Stomach smooth muscle (tissue), 2 donors: ENCODE data around the gene PPTC7.
A peak's percentile ranks its signal among the peaks of the same experiment; 100 is the strongest.
"Not testable (repeated sequence)": the region's sequence is repeated elsewhere in the genome, so short reads cannot be mapped to it uniquely, and the experiment has no call there.

Experiments
- H3K27ac ChIP-seq: one replicate; pipeline ENCODE4 v1.7.0; 2013; ENCODE audit warnings: mild to moderate bottlenecking, low read length, inconsistent platforms
- H3K27me3 ChIP-seq, 2 donors: one replicate each; pipeline ENCODE4 v1.7.0; 2013; ENCODE audit warnings: low read length in 2 of 2; ENCODE audit not compliant: insufficient read depth in 2 of 2, control insufficient read depth in 1 of 2
- H3K36me3 ChIP-seq, 2 donors: one replicate each; pipeline ENCODE4 v1.7.0; 2013; ENCODE audit warnings: low read length in 2 of 2; ENCODE audit not compliant: control insufficient read depth in 2 of 2, insufficient read depth in 2 of 2
- H3K4me1 ChIP-seq: one replicate; pipeline ENCODE4 v1.7.0; 2013; ENCODE audit warnings: low read length; ENCODE audit not compliant: control insufficient read depth, insufficient read depth
- H3K4me3 ChIP-seq, 2 donors: one replicate each; pipeline ENCODE4 v1.7.0; 2013; ENCODE audit warnings: low read length in 2 of 2
- H3K9ac ChIP-seq, 2 donors: one replicate each; pipeline ENCODE4 v1.7.0; 2013; ENCODE audit warnings: low read length in 2 of 2, mild to moderate bottlenecking in 1 of 2
- H3K9me3 ChIP-seq, 2 donors: one replicate each; pipeline ENCODE4 v1.7.0; 2013; ENCODE audit warnings: low read length in 2 of 2; ENCODE audit not compliant: control insufficient read depth in 2 of 2
- donor health status: healthy.
- donor health status: Pancreatic carcinoma.

The PPTC7 gene

DNA sequence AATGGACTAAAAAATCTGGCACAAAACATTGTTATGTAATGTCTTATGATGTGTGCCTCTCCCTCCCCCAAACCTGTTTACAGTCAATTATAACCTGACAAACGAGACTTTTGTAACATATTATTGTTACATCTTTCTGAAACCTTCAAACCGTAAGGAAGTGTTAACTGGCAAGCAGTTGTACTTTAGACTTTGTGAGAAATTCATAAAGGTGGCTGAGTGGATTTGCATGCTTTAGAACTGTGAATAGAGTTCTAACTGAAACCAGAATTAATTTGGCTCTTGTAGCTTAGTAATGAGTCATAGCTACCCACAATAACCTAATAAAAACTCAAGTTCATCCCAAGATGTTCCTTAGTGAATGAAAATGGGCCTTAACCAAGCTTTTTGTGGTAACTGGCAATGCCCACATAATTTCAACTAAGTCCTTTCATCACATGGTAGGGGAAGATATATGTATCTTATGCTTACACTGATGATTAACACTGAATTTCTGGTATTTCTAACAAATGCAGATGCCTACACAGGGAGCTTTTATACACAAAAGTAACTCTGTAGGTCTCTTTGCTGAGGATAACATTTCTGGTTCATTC lies 51.3 kb downstream of the PPTC7 start:
- peaks cover 36% of the 10 kb centered on the region for H3K4me1 ChIP-seq
- H3K9me3 ChIP-seq, result no peaks in the 10 kb centered on the region
- no peaks in the 10 kb centered on the region for H3K27me3 ChIP-seq
- peaks cover 0 to 4% of the 10 kb centered on the region in 2 donors for H3K36me3 ChIP-seq
- no peak overlapping the region for H3K9ac ChIP-seq
- H3K4me3 ChIP-seq, result no peak overlapping the region
- H3K27ac ChIP-seq, result peak overlapping the region; percentile 55

- Histone ChIP-seq H3K4me1 (peaks cover 35% of the 10 kb centered on the region), H3K9ac (no peak overlapping the region), H3K36me3 (no peaks in the 10 kb centered on the region), H3K4me3 (no peak overlapping the region), H3K27ac (peak overlapping the region; percentile 13), H3K9me3 (no peaks in the 10 kb centered on the region), H3K27me3 (no peaks in the 10 kb centered on the region)
Observed at GRCh38 chr12:110530511-110530910, 52.6 kb downstream of the PPTC7 start.

GRCh38 chr12:110528277-110528839 lies 54.8 kb downstream of the PPTC7 start:
- H3K27me3 ChIP-seq, result no peaks in the 10 kb centered on the region
- H3K36me3 ChIP-seq, result no peaks in the 10 kb centered on the region
- no peak overlapping the region for H3K9ac ChIP-seq
- no peak overlapping the region for H3K4me3 ChIP-seq
- no peak overlapping the region for H3K27ac ChIP-seq
- H3K4me1 ChIP-seq, result peaks cover 26% of the 10 kb centered on the region
- no peaks in the 10 kb centered on the region for H3K9me3 ChIP-seq

- H3K27me3 ChIP-seq, H3K27ac ChIP-seq: not testable (repeated sequence)
Observed at GRCh38 chr12:110520876-110521712, 62.0 kb downstream of the PPTC7 start.

GRCh38 chr12:110518014-110518413 lies 65.1 kb downstream of the PPTC7 start:
- H3K9me3 ChIP-seq, H3K4me1 ChIP-seq, H3K27ac ChIP-seq, H3K36me3 ChIP-seq, H3K9ac ChIP-seq, H3K27me3 ChIP-seq, H3K4me3 ChIP-seq: not testable (repeated sequence)

More at GRCh38 chr12:110520876-110521712, 62.0 kb downstream of the PPTC7 start:
- H3K9me3 ChIP-seq, H3K9ac ChIP-seq, H3K36me3 ChIP-seq, H3K4me1 ChIP-seq, H3K4me3 ChIP-seq: not testable (repeated sequence)

- no peak overlapping the region for H3K9ac ChIP-seq
- H3K4me1 ChIP-seq, result no peaks in the 10 kb centered on the region
Observed at GRCh38 chr12:110516995-110517394, 66.1 kb downstream of the PPTC7 start.

DNA sequence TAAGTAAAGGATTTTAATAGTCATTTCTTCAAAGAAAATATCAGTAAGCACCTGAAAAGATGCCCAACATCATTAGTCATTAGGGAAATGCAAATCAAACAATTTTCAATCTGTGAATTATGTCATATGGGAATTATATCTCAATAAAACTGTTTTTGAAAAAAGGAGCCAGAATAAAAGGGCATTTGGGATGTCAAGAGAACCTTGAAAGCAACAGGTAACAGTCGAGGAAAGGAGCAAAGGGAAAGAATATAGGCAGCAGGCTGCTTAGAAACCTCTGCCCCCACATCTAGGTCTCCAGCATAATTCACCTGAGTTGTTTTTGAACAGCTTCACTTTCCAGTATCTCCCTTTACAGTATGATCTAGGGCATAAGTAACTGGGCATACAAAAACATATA lies 68.8 kb downstream of the PPTC7 start:
- no peaks in the 10 kb centered on the region for H3K27me3 ChIP-seq
- no peaks in the 10 kb centered on the region for H3K36me3 ChIP-seq
- H3K9me3 ChIP-seq, result no peaks in the 10 kb centered on the region
- no peak overlapping the region for H3K27ac ChIP-seq
- H3K4me1 ChIP-seq, result no peaks in the 10 kb centered on the region
- no peak overlapping the region for H3K4me3 ChIP-seq
- H3K9ac ChIP-seq, result no peak overlapping the region

More at GRCh38 chr12:110516995-110517394, 66.1 kb downstream of the PPTC7 start:
- Histone ChIP-seq H3K36me3 (no peaks in the 10 kb centered on the region), H3K9me3 (no peaks in the 10 kb centered on the region), H3K27me3 (no peaks in the 10 kb centered on the region), H3K4me3 (no peak overlapping the region), H3K27ac (no peak overlapping the region)

DNA sequence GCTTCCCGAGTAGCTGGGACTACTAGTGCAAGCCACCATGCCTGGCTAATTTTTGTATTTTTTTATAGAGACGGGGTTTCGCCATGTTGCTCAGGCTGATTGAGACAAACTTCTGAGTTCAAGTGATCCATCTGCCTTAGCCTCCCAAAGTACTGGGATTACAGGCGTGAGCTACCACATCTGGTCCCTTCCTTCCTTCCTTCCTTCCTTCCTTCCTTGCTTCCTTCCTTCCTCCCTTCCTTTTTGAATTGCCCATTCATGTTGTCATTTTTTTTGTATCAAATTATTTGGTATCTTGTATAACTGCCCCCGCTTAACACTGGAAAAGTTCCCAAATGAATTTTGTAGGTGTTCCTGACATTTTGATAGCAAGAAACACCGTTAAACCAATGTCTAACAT lies 69.3 kb downstream of the PPTC7 start:
- no peaks in the 10 kb centered on the region for H3K36me3 ChIP-seq
- H3K27me3 ChIP-seq, result no peaks in the 10 kb centered on the region
- no peak overlapping the region for H3K4me3 ChIP-seq
- no peak overlapping the region for H3K27ac ChIP-seq
- H3K9me3 ChIP-seq, result no peaks in the 10 kb centered on the region
- H3K4me1 ChIP-seq, result no peaks in the 10 kb centered on the region
- no peak overlapping the region for H3K9ac ChIP-seq

- H3K9me3 ChIP-seq, result no peaks in the 10 kb centered on the region
- H3K9ac ChIP-seq, result no peak overlapping the region
- no peaks in the 10 kb centered on the region for H3K36me3 ChIP-seq
- no peak overlapping the region for H3K27ac ChIP-seq
- H3K4me1 ChIP-seq, result no peaks in the 10 kb centered on the region
- no peak overlapping the region for H3K4me3 ChIP-seq
- H3K27me3 ChIP-seq, result no peaks in the 10 kb centered on the region
Observed at GRCh38 chr12:110508071-110508586, 75.0 kb downstream of the PPTC7 start.

DNA sequence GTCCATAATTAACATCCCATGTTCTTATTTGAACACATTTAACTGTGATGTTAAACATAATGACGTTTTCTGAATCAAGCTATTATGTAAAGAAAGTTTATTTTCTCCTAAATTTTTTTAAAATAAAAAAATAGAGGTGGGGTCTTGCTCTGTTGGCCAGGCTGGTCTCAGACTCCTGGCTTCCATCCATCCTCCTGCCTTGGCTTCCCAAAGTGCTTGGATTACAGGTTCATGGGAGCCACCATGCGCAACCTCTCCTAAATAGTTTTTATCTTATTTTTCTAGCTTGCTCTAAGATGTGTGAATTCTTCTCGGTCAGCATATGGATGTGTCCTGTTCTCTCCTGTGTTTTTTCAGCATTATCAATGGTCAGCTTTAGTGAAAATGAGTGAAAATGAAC lies 77.8 kb downstream of the PPTC7 start:
- Histone ChIP-seq H3K4me1 (peaks cover 14% of the 10 kb centered on the region), H3K27ac (no peak overlapping the region), H3K9me3 (no peaks in the 10 kb centered on the region), H3K4me3 (no peak overlapping the region), H3K9ac (no peak overlapping the region), H3K36me3 (no peaks in the 10 kb centered on the region), H3K27me3 (no peaks in the 10 kb centered on the region)
